HG02884 (cell line): ENCODE measurements around the gene GRIN2A.

Experiments
- ATAC-seq: cut with Tn5 transposase; IDR thresholded peaks from one replicate; pipeline ENCODE4 v1.9.1; 2021; ENCODE audit warnings: mild to moderate bottlenecking, moderate library complexity; ENCODE audit not compliant: unreplicated experiment

GRIN2A gene

DNA sequence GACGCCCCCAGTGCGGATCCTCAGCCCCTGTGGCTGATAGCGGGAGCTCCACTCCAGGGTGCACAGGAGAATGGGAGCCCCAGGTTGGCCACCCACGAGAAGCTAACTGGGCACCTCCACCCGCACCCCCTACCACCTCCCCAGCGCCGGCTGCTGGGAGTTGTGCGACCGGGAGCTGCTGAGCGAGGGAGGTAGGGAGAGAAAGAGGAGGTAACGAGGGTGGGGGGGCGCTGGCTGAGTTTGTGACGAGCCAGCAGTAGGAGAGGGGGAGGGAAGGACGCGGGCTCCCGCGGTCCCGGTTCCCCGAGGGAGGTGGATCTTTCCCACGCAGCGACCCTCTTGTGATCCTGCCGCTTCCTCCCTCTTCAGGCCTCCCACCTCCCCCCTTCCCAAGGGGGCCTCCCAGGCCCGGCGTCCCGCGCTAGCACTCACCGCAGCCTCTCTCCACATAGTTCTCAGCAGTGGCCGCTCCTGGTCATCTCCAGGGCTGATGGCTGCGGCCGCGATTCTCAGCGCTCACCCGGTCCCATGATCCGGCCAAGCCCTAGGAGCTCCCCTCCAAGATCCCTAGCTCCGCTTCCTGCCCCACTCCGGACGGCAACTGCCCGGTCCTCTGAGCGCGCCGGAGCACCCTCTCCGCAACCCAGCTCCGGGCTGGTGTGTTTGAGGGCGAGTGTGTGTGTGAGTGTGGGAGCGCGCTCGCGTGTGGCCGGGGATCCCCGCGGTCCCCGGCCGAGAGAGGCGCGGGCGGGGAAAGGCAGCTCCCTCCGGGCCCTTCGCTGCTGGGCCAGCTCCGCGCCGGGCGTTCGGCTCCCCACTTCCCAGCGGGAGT lies at the start of gene GRIN2A:
TSS of gene GRIN2A (minus strand) at position 207 of the 832 bp plus-strand sequence. CDS start 2,017 bp downstream, outside the sequence.
- no peak for ATAC-seq

DNA sequence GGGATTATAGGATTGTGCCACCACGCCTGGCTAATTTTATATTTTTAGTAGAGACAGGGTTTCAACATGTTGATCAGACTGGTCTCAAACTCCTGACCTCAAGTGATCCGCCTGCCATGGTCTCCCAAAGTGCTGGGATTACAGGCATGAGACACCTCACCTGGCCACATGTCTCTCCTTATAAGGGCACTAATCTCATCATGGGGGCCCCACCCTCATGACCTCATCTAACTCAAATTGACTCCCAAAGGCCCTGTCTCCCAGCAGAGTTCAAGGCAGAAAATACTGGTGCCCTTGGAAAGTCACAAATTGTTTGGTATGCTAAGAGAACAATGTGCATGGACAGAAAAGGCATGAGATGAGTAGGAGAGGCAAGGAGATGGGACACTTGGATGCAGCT lies 49.3 kb upstream of the GRIN2A start:
- ATAC-seq = no peak

DNA sequence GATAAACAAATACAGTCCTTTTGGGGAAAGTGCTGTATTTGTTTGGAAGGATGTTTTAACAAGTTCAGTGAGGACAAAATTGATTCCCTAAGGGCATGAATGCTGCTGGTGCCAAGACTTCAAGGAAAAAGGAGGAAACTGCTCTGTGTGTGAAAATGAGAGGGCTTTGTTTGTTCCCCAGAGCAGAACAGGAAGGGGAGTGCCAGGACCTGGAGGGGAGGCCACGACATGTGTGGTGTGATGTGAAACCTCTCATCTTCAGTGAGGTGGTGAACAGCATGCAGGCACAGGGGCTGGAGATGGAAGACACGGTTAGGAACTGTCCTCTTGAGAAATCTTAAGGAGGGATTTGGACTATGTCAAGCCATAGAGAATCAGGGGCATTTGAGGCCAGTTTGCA lies 46.6 kb upstream of the GRIN2A start:
- peak; percentile 57 for ATAC-seq

DNA sequence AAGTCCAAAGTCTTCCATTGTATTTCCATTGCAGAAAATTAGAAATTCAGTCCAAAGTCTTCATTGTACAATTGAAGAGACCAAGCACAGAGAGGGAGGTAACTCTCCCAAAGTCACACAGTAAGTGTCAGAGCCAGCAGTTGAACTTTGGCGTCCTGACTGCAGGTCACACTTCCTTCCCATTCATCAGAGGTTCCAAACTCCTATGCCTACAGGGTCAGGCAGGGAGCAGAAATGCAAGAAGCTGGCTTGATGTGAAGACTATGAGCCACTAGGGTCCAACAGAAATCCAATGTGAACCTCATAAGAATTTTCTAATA lies 44.7 kb upstream of the GRIN2A start:
- no peak for ATAC-seq

DNA sequence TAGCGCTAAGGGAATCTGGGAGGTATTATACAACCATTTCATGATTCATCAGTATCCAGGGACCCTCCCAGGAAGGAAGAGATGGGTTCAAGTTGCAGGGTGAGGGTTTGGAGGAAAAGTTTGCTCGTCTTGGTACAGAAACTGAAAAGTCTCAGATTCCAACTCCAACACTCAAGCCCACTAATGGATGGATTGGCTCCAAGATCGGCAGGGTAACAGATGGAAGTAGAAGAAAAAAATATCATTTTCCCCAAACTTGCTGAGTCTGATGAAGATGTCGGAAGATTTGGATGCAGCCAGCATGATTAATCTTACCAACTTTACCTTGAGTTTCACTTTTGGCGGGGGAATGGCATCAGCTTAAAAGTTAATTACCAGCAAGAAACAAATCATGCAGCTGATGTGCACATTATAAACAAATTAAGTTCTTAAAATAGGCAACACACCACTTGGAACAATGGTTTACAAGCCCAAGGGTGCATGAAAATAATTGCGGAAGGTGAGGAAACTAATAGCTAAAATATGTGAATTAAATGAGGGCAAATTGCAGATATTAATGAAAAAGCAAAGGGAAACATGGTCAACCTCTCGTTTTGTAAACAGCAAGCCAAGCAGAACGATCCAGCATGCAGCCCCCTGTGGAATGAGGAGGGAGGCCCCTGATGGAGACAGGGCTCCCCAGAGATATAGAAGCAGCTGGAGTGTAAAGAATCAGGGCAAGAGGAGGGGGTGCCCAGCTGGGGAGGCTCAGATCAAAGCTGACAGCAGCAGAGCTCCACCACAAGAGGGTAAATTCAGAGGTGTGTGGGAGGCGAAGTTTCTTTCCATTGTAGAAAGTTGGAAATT lies 44.1 kb upstream of the GRIN2A start:
- no peak for ATAC-seq

DNA sequence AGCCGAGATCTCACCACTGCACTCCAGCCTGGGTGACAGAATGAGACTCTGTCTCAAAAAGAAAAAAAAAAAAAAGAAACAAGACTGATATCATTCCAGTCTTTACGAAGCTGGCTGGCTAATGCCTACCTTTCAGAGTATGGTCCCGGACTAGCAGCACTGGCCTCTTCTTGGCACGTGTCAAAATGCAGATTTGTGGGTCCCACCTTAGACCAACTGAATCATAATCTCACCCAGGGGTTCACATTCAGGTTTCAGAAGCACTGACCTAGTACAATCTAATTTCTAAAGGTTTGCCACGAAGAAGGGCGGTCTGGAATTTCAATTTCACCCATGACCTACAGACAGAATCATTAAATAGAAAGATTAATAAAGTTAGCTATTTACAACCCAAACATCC lies 43.4 kb upstream of the GRIN2A start:
- ATAC-seq = no peak

DNA sequence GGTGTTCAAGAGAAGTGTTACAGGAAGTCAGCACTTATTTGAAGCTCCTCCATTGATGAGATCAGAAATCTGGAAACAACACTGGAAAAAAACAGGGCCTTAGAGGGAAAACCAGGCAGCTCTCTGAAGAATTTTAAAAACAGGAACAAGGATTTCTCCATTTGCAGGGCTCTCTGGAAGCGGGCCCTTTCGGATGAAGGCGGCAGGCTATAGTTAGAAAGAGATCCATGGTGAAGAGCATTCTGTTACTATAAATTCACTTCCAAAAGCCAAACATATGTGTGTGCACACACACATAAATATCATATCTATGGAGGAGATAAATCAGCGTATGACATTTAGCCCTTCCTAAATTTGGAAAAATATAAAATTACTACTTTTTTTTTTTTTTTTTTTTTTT lies 42.6 kb upstream of the GRIN2A start:
- ATAC-seq = no peak

DNA sequence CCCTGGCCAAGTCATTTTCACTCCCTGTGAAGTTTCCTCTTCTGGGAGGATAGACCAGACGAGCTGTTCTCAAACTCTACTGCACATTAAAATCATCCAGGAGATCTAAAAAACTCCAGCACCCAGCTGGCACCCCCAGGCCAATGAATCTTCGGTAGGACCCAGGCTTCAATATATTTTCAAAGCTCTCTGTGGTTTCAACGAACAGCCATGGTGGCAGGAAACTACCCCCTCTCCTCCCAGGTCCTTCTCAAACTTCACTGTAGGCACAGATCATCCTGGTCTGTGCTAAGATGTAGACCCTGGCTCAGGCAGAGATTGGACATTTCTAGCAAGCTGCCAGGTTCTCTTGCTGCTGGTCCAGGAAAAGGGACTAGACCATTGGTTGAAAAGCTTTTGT lies 38.7 kb upstream of the GRIN2A start:
- ATAC-seq = no peak

DNA sequence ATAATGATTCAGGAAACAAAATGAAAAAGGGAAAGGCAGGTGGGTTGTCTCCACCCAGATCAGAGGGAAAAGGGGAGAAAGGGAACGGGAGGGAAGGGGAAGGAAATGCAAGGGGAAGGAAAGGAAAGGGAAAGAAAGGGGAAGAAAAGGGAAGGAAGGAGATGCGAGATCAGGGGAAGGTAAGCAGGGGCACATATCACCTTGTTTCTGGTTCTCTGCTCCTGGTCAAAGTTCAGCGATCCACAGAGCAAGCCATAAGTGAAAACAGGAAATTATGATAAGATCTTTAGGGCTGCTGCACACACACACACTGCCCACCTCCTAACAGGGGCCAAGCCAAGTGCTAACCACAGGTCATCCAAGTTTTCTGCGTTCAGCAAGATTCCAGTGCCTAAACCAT lies 37.5 kb upstream of the GRIN2A start:
- no peak for ATAC-seq

DNA sequence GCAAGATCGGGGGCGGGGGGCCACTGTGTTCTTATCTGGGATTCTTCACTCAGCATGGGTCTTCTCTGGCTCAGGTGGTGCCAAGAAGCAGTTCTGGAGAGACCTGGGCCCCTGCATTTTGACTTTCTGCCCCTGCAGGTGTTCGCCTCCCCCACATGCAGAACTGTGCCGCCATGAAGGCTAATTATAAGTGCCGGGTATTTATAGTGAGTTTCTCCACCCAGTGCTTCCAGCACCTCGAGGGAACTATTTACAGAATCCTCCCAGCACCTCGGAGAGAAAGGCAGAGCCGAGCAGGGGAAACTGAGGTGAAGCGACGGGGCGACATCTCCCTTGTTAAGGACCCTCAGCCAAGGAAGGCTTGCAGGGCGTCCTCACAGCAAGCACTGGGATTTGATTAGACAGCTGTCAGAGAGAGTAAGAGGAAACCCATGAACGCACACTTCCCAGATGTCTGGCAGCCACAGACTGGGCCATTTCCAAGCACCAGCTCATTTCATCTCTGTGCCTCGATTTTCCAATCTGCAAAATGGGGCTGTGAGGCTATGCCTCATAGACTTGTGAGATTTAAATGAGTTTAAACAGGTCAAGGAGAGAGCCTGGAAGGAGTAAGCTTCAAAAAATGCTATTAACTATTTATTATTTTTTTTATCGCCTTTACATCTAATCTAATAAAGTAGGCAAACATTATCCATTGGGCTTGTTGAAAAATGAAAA lies 36.4 kb upstream of the GRIN2A start:
- no peak for ATAC-seq

DNA sequence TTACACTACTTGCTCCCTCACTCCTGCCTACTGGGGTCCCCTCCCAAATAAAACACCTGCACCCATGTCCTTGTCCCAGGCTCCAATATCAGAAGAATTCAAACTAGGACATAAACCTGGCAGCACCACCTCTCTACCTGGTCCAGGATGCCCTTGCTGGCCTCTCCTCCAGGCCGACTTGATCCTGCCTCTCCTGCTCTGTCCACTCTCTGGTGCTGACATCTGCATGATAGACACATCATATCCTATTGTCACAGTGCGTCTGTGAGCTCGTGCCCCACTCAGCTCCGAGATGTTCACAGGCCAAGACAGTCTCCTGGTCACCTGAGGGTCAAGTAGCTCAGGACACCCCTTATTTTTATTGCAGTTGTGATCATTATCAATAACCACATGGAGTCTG lies 31.5 kb upstream of the GRIN2A start:
- no peak for ATAC-seq

DNA sequence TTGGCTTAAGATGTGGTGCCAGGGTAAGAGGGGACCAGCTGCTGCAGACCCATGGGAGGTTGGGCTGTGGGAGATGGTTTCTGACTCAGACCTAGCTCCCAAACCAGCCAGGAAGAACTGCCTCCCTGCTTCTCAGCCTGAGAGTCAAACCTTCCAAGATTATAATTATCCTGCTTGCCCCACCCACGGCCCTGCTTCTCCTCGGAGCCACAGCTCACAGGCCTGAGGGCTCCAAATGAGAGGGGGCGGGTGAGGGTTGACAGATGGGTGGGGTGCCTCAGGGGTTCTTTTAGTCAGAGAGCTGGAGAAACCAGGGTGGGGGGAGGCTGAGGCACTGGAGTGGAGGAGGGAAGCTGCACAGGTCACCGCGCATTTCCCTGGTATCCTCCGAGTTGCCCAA lies 28.7 kb upstream of the GRIN2A start:
- no peak for ATAC-seq

DNA sequence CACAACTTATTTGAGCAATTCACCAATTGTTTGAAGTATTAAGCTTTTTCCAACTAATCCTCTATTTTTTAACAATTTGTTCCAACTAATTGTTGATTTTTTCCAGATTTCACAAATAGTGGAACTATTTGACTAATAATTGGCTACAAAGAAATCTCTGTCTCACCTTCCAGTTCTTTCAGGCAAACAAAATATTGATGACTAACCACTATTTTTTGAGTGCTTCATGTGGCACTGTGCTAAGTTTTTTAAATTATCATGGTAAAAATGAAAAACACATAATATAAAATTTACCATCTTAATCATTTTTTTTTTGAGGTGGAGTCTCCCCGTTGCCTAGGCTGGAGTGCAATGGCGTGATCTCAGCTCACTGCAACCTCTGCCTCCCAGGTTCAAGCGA lies 24.6 kb upstream of the GRIN2A start:
- ATAC-seq = no peak

DNA sequence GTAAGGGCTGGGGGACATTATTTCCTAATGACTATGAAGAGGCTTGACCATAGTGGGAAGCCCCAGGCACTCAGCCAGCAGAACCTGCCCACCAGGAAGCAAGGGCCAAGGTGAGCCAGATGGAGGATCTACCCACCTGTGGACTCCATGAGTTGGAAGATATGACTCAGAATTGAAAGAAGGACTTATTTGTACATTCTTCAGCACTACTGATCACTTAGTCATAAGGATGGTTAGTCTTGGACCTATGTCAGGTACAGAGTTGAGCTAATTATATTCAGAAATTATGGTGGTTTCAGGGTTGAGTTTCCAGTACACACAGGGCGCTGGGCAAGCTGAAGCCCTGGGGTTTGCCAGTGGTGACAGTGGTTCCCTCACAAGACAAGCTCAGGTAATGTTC lies 24.0 kb upstream of the GRIN2A start:
- ATAC-seq = peak; percentile 92

DNA sequence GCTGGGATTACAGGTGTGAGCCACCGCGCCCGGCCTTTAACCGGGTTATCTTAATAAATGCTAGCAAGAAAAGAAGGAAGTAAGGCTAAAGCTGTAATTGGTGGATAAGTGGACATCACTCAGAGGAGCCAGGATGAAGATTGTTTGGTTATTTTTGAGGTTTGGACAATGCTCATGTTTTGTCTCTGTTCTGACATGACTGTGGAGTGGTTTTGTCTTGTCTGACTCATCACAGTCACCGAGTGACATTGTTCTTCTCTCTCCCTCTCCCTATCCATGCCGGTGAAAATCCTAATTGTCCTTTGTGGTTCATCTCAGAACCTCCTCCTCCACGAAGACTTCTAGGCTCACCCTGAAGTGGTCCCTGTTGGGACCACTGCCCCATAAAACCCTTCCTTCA lies 23.5 kb upstream of the GRIN2A start:
- ATAC-seq = peak; percentile 53

DNA sequence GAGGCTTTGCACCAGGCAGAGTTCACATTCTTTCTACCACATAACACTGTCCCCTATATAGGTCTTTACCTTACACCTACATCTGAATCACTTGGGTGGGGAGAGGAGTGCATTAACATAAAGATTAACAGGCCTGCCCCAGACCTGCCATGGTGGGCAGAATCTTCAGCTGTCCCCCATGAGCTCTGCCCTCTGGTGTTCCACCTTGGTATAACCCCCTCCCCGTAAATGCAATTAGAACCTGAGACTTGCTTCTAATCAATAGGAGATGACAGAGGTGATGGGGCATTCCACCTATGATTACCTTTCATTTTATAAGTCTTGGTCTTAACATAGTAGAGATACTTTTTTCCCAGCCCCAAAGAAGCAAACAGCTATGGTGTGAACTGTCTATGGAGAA lies 20.4 kb upstream of the GRIN2A start:
- no peak for ATAC-seq

DNA sequence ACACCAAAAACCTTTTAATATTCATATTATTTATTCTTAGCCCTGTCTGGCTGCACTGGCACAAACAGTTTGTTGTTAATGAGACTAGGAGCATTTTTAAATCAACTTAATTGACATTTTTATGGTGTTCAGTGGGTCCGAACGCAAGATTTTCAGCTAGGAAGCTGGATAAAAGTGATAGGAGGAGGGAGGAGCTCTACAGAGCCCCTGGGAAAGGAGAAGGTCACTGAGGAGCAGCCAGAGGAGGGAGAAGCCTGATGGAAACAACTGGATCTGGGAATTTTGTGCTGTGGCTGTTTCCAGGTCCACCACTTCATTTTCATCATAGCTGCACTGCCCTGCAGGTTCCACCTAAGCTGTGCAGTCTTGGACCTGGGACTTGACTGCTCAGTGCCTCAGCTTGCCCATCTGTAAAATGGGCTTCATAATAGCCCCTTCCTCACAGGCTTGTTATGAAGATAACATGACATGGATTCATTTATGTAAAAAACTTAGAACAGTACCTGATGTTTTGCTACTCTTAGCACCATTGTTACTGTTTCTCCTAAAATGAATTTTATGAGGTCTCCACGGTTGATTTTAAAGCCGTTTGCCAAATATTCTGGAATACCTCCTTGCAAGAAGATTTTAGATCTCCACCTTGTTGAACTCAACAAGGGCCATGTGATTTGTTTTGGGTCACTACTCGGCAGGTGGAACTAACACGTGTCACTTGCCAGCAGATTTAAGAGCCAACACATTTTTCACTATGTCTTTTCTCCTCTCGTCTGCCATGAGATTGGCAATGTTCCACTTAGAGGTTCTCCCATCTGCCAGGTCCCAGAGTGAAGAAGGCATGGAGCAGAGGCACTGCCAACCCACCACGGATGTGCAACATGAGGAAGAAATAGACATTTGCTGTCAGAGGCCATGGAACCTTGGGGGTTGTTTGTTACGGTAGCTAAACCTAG lies 18.7 kb upstream of the GRIN2A start:
- no peak for ATAC-seq

DNA sequence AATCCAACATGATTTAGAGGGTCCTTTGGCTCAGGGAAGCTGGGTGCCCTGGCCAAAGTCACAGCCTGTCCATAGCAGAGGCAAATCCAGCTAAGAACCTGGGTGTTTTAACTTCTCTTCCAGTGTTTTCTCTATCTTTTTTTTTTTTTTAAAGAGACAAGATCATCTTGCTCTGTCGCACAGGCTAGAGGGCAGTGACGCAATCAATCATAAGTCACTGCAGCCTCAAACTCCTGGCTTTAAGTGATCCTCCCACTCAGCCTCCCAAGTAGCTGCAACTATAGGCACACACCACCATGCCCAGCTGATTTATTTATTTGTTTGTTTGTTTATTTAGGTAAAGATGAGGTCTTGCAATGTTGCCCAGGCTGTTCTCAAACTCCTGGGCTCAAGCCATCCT lies 14.8 kb upstream of the GRIN2A start:
- no peak for ATAC-seq

DNA sequence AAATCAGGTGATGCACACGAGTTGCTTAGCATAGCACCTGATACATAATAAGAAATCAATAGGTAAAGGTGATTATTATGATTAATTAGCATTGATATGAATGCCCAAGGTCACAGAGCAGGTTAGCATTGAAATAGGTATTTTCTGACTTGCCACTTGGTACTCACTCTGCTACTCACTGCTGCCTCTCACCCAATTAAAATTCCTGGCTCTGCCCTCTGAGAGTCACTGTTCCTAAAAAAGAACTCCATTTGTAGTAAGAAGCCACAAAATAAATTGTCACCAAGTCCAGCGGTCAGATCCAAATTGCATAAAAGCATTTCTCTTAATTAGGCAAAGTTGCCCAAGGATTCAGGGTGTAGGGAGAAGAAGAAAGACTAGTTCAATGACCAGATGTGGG lies 8.9 kb upstream of the GRIN2A start:
- ATAC-seq = no peak

DNA sequence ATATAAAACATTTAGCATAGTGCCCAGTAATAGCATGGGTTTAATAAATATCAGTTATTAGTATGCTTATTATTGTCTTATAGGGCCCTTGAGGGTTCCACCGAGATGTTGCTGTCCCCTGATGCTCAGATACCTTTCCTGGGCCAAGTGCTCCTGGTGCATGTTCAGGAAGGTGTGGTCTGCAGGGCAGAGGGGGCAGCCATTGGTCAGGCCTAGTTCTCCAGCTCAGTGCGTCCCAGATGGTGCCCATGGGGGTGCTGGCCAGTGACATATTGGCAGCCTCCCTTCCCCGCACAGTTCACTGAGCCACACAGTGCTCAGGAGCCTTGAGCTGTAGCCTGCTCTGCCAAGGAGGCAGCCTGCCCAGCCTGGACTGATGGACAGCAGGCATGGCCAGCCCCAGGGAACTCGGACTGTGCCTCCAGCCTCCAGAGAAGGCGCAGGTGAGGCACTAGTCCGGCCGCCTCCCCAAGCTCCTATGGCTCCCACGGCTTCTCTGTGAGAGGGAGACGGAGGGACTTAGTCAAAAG lies 7.7 kb upstream of the GRIN2A start:
- no peak for ATAC-seq
